SK-N-SH (cell line): ENCODE data around the gene EPHA3. TPM values are rescaled to one million over a fixed set of nuclear protein-coding genes. Genes with fewer than 3 reads are reported as not detected.

Source experiments
- CTCF ChIA-PET: fragments of 300-600, 350-600 bp; formaldehyde crosslinking; extraction: SDS; loops from one replicate; lab custom pipeline; 2021; lab: Yijun Ruan, JAX
- POLR2A ChIA-PET: fragments of 350-600 bp; sonication (Branson Sonifier 250); formaldehyde crosslinking; extraction: SDS; loops from one replicate; lab custom pipeline; 2020; ENCODE audit warnings: antibody characterized with exemption, inconsistent platforms; lab: Yijun Ruan, JAX
- DNase-seq: peaks from one replicate; pipeline ENCODE4 v3.0.0; 2012
- H2AFZ ChIP-seq: fragments of 200-600 bp; sonication (generic); 2 replicates; pipeline ENCODE4 v1.8.1; 2016; ENCODE audit warnings: antibody characterized with exemption, mild to moderate bottlenecking, low read depth
- H3F3A ChIP-seq: fragments of 200-600 bp; sonication (generic); replicated peaks from 2 replicates; pipeline ENCODE3; 2016; ENCODE audit warnings: antibody characterized with exemption, mild to moderate bottlenecking; ENCODE audit not compliant: insufficient read depth
- H3K27ac ChIP-seq, 2 experiments: fragments of 200-500 bp in 1 of 2; fragments of 200-600 bp in 1 of 2; sonication (Bioruptor generic) in 1 of 2; sonication (generic), shearing (Covaris generic) in 1 of 2; 2 replicates each; pipeline versions ENCODE4 v1.5.1 to v1.6.1; 2014 to 2016; ENCODE audit warnings: low read depth in 2 of 2, inconsistent platforms in 1 of 2, low read length in 1 of 2, mild to moderate bottlenecking in 1 of 2, mixed read lengths in 1 of 2
- H3K27me3 ChIP-seq: fragments of 200-600 bp; sonication (generic), shearing (Covaris generic); 2 replicates; pipeline ENCODE4 v1.6.1; 2016; ENCODE audit warnings: mixed run types; ENCODE audit not compliant: insufficient read depth
- H3K36me3 ChIP-seq, 2 experiments: fragments of 200-500 bp in 1 of 2; fragments of 200-600 bp in 1 of 2; sonication (Bioruptor generic) in 1 of 2; sonication (generic) in 1 of 2; replicated peaks in 1 of 2; 2 replicates each; pipeline versions ENCODE3 to v1.5.1; 2014 to 2016; ENCODE audit warnings: low read length in 1 of 2, mild to moderate bottlenecking in 1 of 2; ENCODE audit not compliant: insufficient read depth in 2 of 2, control insufficient read depth in 1 of 2
- H3K4me1 ChIP-seq, 2 experiments: fragments of 200-500 bp in 1 of 2; fragments of 200-600 bp in 1 of 2; sonication (Bioruptor generic) in 1 of 2; sonication (generic), shearing (Covaris generic) in 1 of 2; 2 replicates each; pipeline versions ENCODE4 v1.5.1 to v1.6.1; 2014 to 2016; ENCODE audit warnings: low read depth in 1 of 2, low read length in 1 of 2, mixed run types in 1 of 2; ENCODE audit not compliant: insufficient read depth in 2 of 2, control insufficient read depth in 1 of 2
- H3K4me2 ChIP-seq: fragments of 200-600 bp; sonication (generic), shearing (Covaris generic); 2 replicates; pipeline ENCODE4 v1.6.1; 2017; ENCODE audit warnings: mixed run types
- H3K4me3 ChIP-seq, 2 experiments: fragments of 200-500 bp in 1 of 2; fragments of 200-600 bp in 1 of 2; sonication (Bioruptor generic) in 1 of 2; sonication (generic), shearing (Covaris generic) in 1 of 2; 2 replicates each; pipeline versions ENCODE4 v1.5.1 to v1.8.1; 2014 to 2016; ENCODE audit warnings: low read depth in 2 of 2, inconsistent platforms in 1 of 2, low read length in 1 of 2, mild to moderate bottlenecking in 1 of 2, mixed read lengths in 1 of 2, moderate library complexity in 1 of 2
- H3K79me2 ChIP-seq: fragments of 200-600 bp; sonication (generic); 2 replicates; pipeline ENCODE4 v1.8.1; 2017; ENCODE audit warnings: mild to moderate bottlenecking; ENCODE audit not compliant: insufficient read depth
- H3K9ac ChIP-seq: fragments of 200-600 bp; sonication (generic); 2 replicates; pipeline ENCODE4 v1.6.1; 2017; ENCODE audit warnings: mixed run types
- H3K9me2 ChIP-seq: fragments of 200-600 bp; sonication (generic); 2 replicates; pipeline ENCODE4 v1.6.1; 2017; ENCODE audit warnings: mixed run types
- H3K9me3 ChIP-seq: fragments of 200-600 bp; sonication (generic); 2 replicates; pipeline ENCODE4 v1.6.1; 2017; ENCODE audit warnings: mixed run types, mild to moderate bottlenecking, moderate library complexity
- H4K20me1 ChIP-seq: fragments of 200-600 bp; sonication (generic); 2 replicates; pipeline ENCODE4 v1.6.1; 2017; ENCODE audit warnings: mild to moderate bottlenecking, mixed run types; ENCODE audit not compliant: insufficient read depth
- CHD2 ChIP-seq: fragments of 150-350 bp; IDR thresholded peaks from 2 replicates; pipeline ENCODE4 v1.6.1; 2018; ENCODE audit warnings: low read length; ENCODE audit not compliant: partially characterized antibody
- ELF1 ChIP-seq: IDR thresholded peaks from 2 replicates; pipeline ENCODE4 v1.4.0; 2012
- GABPA ChIP-seq: IDR thresholded peaks from 2 replicates; pipeline ENCODE4 v1.4.0; 2012; ENCODE audit warnings: low read depth, mild to moderate bottlenecking
- GATA2 ChIP-seq: sonication (generic); formaldehyde crosslinking; IDR thresholded peaks from 2 replicates; pipeline ENCODE4 v1.5.0; 2020; ENCODE audit warnings: mild to moderate bottlenecking, missing genetic modification reagents
- MAX ChIP-seq: IDR thresholded peaks from 2 replicates; pipeline ENCODE4 v1.4.0; 2012; ENCODE audit warnings: low read depth
- MEF2A ChIP-seq: IDR thresholded peaks from 2 replicates; pipeline ENCODE4 v1.4.0; 2012; ENCODE audit warnings: low read depth, borderline replicate concordance
- NFIC ChIP-seq: IDR thresholded peaks from 2 replicates; pipeline ENCODE4 v1.4.0; 2012; ENCODE audit warnings: borderline replicate concordance
- NRF1 ChIP-seq: IDR thresholded peaks from 2 replicates; pipeline ENCODE4 v1.6.1; 2012; ENCODE audit warnings: low read depth, mild to moderate bottlenecking, low read length
- RAD21 ChIP-seq: IDR thresholded peaks from 2 replicates; pipeline ENCODE4 v1.6.1; 2012; ENCODE audit warnings: mild to moderate bottlenecking, low read length
- RCOR1 ChIP-seq: fragments of 150-350 bp; IDR thresholded peaks from 2 replicates; pipeline ENCODE4 v1.6.1; 2017; ENCODE audit warnings: antibody characterized with exemption, low read length
- SIN3A ChIP-seq: IDR thresholded peaks from 2 replicates; pipeline ENCODE4 v1.6.1; 2012; ENCODE audit warnings: low read depth, mild to moderate bottlenecking, low read length, moderate library complexity, borderline replicate concordance
- USF1 ChIP-seq: IDR thresholded peaks from 2 replicates; pipeline ENCODE4 v1.4.0; 2012; ENCODE audit warnings: low read depth, borderline replicate concordance
- YY1 ChIP-seq: IDR thresholded peaks from 2 replicates; pipeline ENCODE4 v1.4.0; 2012; ENCODE audit warnings: low read depth, mild to moderate bottlenecking
- ZBTB33 ChIP-seq: IDR thresholded peaks from 2 replicates; pipeline ENCODE4 v1.4.0; 2012; ENCODE audit warnings: low read depth, borderline replicate concordance
- WGBS: methylation state at CpG from one replicate; pipeline ENCODE4 v1.1.6; 2017; ENCODE audit warnings: low lambda C conversion rate; 5-methylcytosine and 5-hydroxymethylcytosine counted together
- polyA plus RNA-seq, 3 experiments: library from polyadenylated mRNA; depleted of rRNA; stranded (reverse); fragments of >200 nt; gene quantifications; 2 replicates each; pipeline ENCODE4 v1.2.3, GENCODE V29; 2012
- TF ChIP-seq, protein P1 (sequence below): fragments of 200-600 bp; sonication (generic); IDR thresholded peaks from 2 replicates; pipeline ENCODE4 v1.6.1; 2017; ENCODE audit warnings: antibody characterized with exemption, mild to moderate bottlenecking, moderate library complexity

The EPHA3 gene
- polyA plus RNA-seq, 1 of the 3 experiments (the other 2 are of a cell fraction), result not detected

- no peaks in the 10 kb centered on the region for H3K9me2 ChIP-seq
- no peak overlapping the region for H3K9ac ChIP-seq
- no peak overlapping the region for H3K27ac ChIP-seq
- no peak overlapping the region for H3K4me3 ChIP-seq
- no peak overlapping the region for H2AFZ ChIP-seq
- no peaks in the 10 kb centered on the region; a peak in 1 of 4 replicates for H3K4me1 ChIP-seq
- H3K36me3 ChIP-seq, result no peaks in the 10 kb centered on the region
- ChIA-PET POLR2A (no interaction called here), CTCF (no interaction called here)
- no peak for DNase-seq
- H3K79me2 ChIP-seq, result no peaks in the 10 kb centered on the region
- no peaks in the 10 kb centered on the region for H3K9me3 ChIP-seq
- H3K27me3 ChIP-seq, result no peaks in the 10 kb centered on the region
- H3F3A ChIP-seq, result no peaks in the 10 kb centered on the region
- TF ChIP-seq RCOR1 (no peak), SIN3A (no peak), ELF1 (no peak), USF1 (no peak), GATA2 (CRISPR knock-in tag) (no peak), NRF1 (no peak), NFIC (no peak), MEF2A (no peak), RAD21 (no peak), GABPA (no peak), MAX (no peak)
- TF ChIP-seq, protein P1, sequence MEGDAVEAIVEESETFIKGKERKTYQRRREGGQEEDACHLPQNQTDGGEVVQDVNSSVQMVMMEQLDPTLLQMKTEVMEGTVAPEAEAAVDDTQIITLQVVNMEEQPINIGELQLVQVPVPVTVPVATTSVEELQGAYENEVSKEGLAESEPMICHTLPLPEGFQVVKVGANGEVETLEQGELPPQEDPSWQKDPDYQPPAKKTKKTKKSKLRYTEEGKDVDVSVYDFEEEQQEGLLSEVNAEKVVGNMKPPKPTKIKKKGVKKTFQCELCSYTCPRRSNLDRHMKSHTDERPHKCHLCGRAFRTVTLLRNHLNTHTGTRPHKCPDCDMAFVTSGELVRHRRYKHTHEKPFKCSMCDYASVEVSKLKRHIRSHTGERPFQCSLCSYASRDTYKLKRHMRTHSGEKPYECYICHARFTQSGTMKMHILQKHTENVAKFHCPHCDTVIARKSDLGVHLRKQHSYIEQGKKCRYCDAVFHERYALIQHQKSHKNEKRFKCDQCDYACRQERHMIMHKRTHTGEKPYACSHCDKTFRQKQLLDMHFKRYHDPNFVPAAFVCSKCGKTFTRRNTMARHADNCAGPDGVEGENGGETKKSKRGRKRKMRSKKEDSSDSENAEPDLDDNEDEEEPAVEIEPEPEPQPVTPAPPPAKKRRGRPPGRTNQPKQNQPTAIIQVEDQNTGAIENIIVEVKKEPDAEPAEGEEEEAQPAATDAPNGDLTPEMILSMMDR, result no peak
- TF ChIP-seq, all 33 proteins: peak for 0
- Histone ChIP-seq H4K20me1 (no peaks in the 10 kb centered on the region), H3K4me2 (no peak overlapping the region)
Measured at GRCh38 chr3:89373434-89373833, 266.0 kb downstream of the EPHA3 start.

GRCh38 chr3:89375451-89375850 is 268.0 kb downstream of the EPHA3 start:
- WGBS, result 7% methylated on average over 1 of the region's 1 CpG
- CTCF ChIA-PET, result no interaction called here
- H3K27me3 ChIP-seq, result no peaks in the 10 kb centered on the region

More at GRCh38 chr3:89375451-89375850, 268.0 kb downstream of the EPHA3 start:
- H3K4me1 ChIP-seq, result no peaks in the 10 kb centered on the region; a peak in 1 of 4 replicates
- no peaks in the 10 kb centered on the region for H3K36me3 ChIP-seq
- H3K27ac ChIP-seq, result no peak overlapping the region
- no peaks in the 10 kb centered on the region for H3K79me2 ChIP-seq
- H3K4me3 ChIP-seq, result no peak overlapping the region
- no peak overlapping the region for H2AFZ ChIP-seq
- no peak for DNase-seq
- TF ChIP-seq CHD2, result no peak
- TF ChIP-seq ZBTB33, result no peak
- TF ChIP-seq YY1, result no peak
- POLR2A ChIA-PET, result no interaction called here
- no peaks in the 10 kb centered on the region for H3F3A ChIP-seq
- no peaks in the 10 kb centered on the region for H3K9me3 ChIP-seq
- H3K9me2 ChIP-seq, result no peaks in the 10 kb centered on the region
- no peaks in the 10 kb centered on the region for H4K20me1 ChIP-seq
- H3K9ac ChIP-seq, result no peak overlapping the region
- no peak overlapping the region for H3K4me2 ChIP-seq
